HCT116 (cell line): Measurements from ENCODE around the gene TLN1.

Experiments used
- CTCF ChIP-seq, 3 experiments: fragments of 200-600 bp in 1 of 3; sonication (generic) in 1 of 3; IDR thresholded peaks in 2 of 3; conservative IDR thresholded peaks in 1 of 3; 2 replicates each; pipeline ENCODE4 v1.5.1; 2012 to 2017; ENCODE audit warnings: low read depth in 2 of 3, low read length in 2 of 3, antibody characterized with exemption in 1 of 3, borderline replicate concordance in 1 of 3, control low read depth in 1 of 3, mild to moderate bottlenecking in 1 of 3, mixed read lengths in 1 of 3, mixed run types in 1 of 3, moderate library complexity in 1 of 3; ENCODE audit not compliant: insufficient read depth in 1 of 3
- POLR2A ChIP-seq: IDR thresholded peaks from 2 replicates; pipeline ENCODE4 v1.7.0; 2011; ENCODE audit warnings: borderline replicate concordance; ENCODE audit not compliant: insufficient read depth, insufficient read length; ENCODE audit errors: extremely low read depth
- SP1 ChIP-seq: IDR thresholded peaks from 2 replicates; pipeline ENCODE4 v1.6.1; 2012; ENCODE audit warnings: low read depth
- SRF ChIP-seq: IDR thresholded peaks from 2 replicates; pipeline ENCODE4 v1.6.1; 2012; ENCODE audit warnings: low read depth
- ZNF274 ChIP-seq: fragments of 200-500 bp; sonication (Bioruptor generic); IDR thresholded peaks from 2 replicates; pipeline ENCODE4 v1.6.1; 2014; ENCODE audit warnings: mild to moderate bottlenecking, low read depth, low read length, inconsistent platforms

- TF ChIP-seq CTCF (IDR thresholded peaks at IDR 0.05 in 2 of 3, conservative IDR thresholded peaks at IDR 0.05 in 1 of 3; ENCODE audit: borderline replicate concordance in 1 of 3, insufficient read depth in 1 of 3, low read depth in 2 of 3, low read length in 2 of 3), result no peak
- no peak for TF ChIP-seq POLR2A
- no peak for TF ChIP-seq SRF
- TF ChIP-seq ZNF274, result no peak
- TF ChIP-seq SP1, result no peak
These were observed 14.7 kb downstream of the TLN1 start for GRCh38 chr9:35717132-35717870.
